Gastrocnemius medialis (tissue), 4 donors: Measurements from ENCODE around the gene ALG14.

Source experiments
- CTCF ChIP-seq, 5 experiments: fragments of 450-650 bp in 3 of 5; fragments of 200-600 bp in 2 of 5; sonication (generic) in 2 of 5; IDR thresholded peaks in 4 of 5; conservative IDR thresholded peaks in 1 of 5; 1 replicate in 4 of 5; 2 replicates in 1 of 5; pipeline ENCODE4 v1.5.1; 2016 to 2019; ENCODE audit warnings: antibody characterized with exemption in 5 of 5, mild to moderate bottlenecking in 3 of 5, moderate library complexity in 3 of 5
- POLR2A ChIP-seq, 2 donors: fragments of 450-650 bp; IDR thresholded peaks; one replicate each; pipeline ENCODE4 v1.6.1; 2017; ENCODE audit warnings: antibody characterized with exemption in 2 of 2, mild to moderate bottlenecking in 2 of 2, moderate library complexity in 2 of 2

- TF ChIP-seq POLR2A (IDR thresholded peaks at IDR 0.05) (no peak), CTCF (IDR thresholded peaks at IDR 0.05 in 4 of 5, conservative IDR thresholded peaks at IDR 0.05 in 1 of 5) (peak; percentile 23 to 64 (median 57))
Observed at GRCh38 chr1:95084317-95085176, 11.8 kb upstream of the ALG14 start.
